PC-9 (cell line): ENCODE data around the gene DMWD. TPM values are rescaled to one million over a fixed set of nuclear protein-coding genes. Genes with fewer than 3 reads are reported as not detected.
"Not testable (repeated sequence)": the region's sequence is repeated elsewhere in the genome, so short reads cannot be mapped to it uniquely, and the experiment has no call there.

Source experiments
- BruUV-seq: library from RNA; stranded (reverse); fragments of 400-500 nt; replicated peaks from 2 replicates; lab custom pipeline; 2021; lab: Mats Ljungman, UMichigan
- CTCF ChIA-PET: fragments of 300-600 bp; sonication (Branson Sonifier 250); formaldehyde crosslinking; loops from one replicate; lab custom pipeline; 2022; ENCODE audit warnings: antibody characterized with exemption; lab: Charles Lee
- POLR2A ChIA-PET: fragments of 300-600 bp; sonication (Branson Sonifier 250); formaldehyde crosslinking; loops from one replicate; lab custom pipeline; 2022; ENCODE audit warnings: antibody characterized with exemption; ENCODE audit not compliant: unreplicated experiment; lab: Charles Lee
- DNase-seq, 2 experiments: peaks; one replicate each; pipeline versions ENCODE4 v3.0.0 to v3.0.0-alpha.2; 2015 to 2022; ENCODE audit warnings: mixed read lengths in 1 of 2
- H2AFZ ChIP-seq: fragments of 200-600 bp; sonication (generic); 2 replicates; pipeline ENCODE4 v1.8.1; 2017; ENCODE audit warnings: antibody characterized with exemption
- H3F3A ChIP-seq: fragments of 200-600 bp; sonication (generic); 2 replicates; pipeline ENCODE4 v1.8.1; 2017; ENCODE audit warnings: antibody characterized with exemption, mild to moderate bottlenecking, low read depth; ENCODE audit not compliant: insufficient read depth
- H3K27ac ChIP-seq: fragments of 200-600 bp; sonication (generic); 2 replicates; pipeline ENCODE4 v1.6.1; 2016; ENCODE audit warnings: mixed run types
- H3K27me3 ChIP-seq: fragments of 200-600 bp; sonication (generic); 2 replicates; pipeline ENCODE4 v1.6.1; 2016; ENCODE audit warnings: low read depth, mixed run types; ENCODE audit not compliant: insufficient read depth
- H3K36me3 ChIP-seq: fragments of 200-600 bp; sonication (generic); 2 replicates; pipeline ENCODE4 v1.6.1; 2016; ENCODE audit warnings: low read depth, mixed run types
- H3K4me1 ChIP-seq: fragments of 200-600 bp; sonication (generic); replicated peaks from 2 replicates; pipeline ENCODE4 v1.6.1; 2016; ENCODE audit warnings: mixed run types; ENCODE audit not compliant: insufficient read depth
- H3K4me2 ChIP-seq: fragments of 200-600 bp; sonication (generic); 2 replicates; pipeline ENCODE4 v1.6.1; 2017; ENCODE audit warnings: mixed run types
- H3K4me3 ChIP-seq: fragments of 200-600 bp; sonication (generic); 2 replicates; pipeline ENCODE4 v1.6.1; 2016; ENCODE audit warnings: mixed run types
- H3K79me2 ChIP-seq: fragments of 200-600 bp; sonication (generic); 2 replicates; pipeline ENCODE4 v1.6.1; 2017; ENCODE audit warnings: low read depth, mixed run types
- H3K9me2 ChIP-seq: fragments of 200-600 bp; sonication (generic); 2 replicates; pipeline ENCODE4 v1.8.1; 2017; ENCODE audit warnings: mild to moderate bottlenecking; ENCODE audit not compliant: insufficient read depth
- H3K9me3 ChIP-seq: fragments of 200-600 bp; sonication (generic); 2 replicates; pipeline ENCODE4 v1.8.1; 2016; ENCODE audit warnings: low read depth; ENCODE audit not compliant: insufficient read depth
- H4K20me1 ChIP-seq: fragments of 200-600 bp; sonication (generic); 2 replicates; pipeline ENCODE4 v1.8.1; 2017; ENCODE audit not compliant: insufficient read depth
- CTCF ChIP-seq: fragments of 200-600 bp; sonication (generic); conservative IDR thresholded peaks from 2 replicates; pipeline ENCODE4 v1.6.1; 2017; ENCODE audit warnings: mixed run types, antibody characterized with exemption, mild to moderate bottlenecking, moderate library complexity
- EZH2 ChIP-seq: fragments of 200-600 bp; sonication (generic); IDR thresholded peaks from 2 replicates; pipeline ENCODE4 v1.8.0; 2017; ENCODE audit warnings: antibody characterized with exemption, low read depth
- intact Hi-C: fragments of 100-400 bp; cut with micrococcal nuclease; formaldehyde crosslinking; loops from one replicate; pipeline ENCODE4 v1.10.0; 2022; ENCODE audit not compliant: unreplicated experiment
- total RNA-seq: library from RNA; stranded (reverse); gene quantifications from 2 replicates; pipeline ENCODE4 v1.2.3, GENCODE V29; 2021

Gene DMWD
- total RNA-seq, 1 experiment from 2014 or later = 66.7 TPM

- Histone ChIP-seq H3K79me2 (no peaks in the 10 kb centered on the region), H3K9me2 (no peaks in the 10 kb centered on the region), H3F3A (peaks cover under 1% of the 10 kb centered on the region), H3K27me3 (no peaks in the 10 kb centered on the region), H3K9me3 (no peaks in the 10 kb centered on the region), H3K4me1 (peaks cover 10% of the 10 kb centered on the region), H3K4me2 (no peak overlapping the region), H3K4me3 (no peak overlapping the region), H3K27ac (no peak overlapping the region), H3K36me3 (no peaks in the 10 kb centered on the region), H4K20me1 (no peaks in the 10 kb centered on the region), H2AFZ (no peak overlapping the region)
- no peak for DNase-seq
- CTCF ChIA-PET = interaction anchor here (0.7 kb wide), 1 partner anchor 1015 kb away, joined by 9 read pairs; no protein-coding TSS in a partner anchor
- POLR2A ChIA-PET = interaction anchor here (0.5 to 0.6 kb wide), 3 partner anchors 36 to 103 kb away, joined by 3 to 25 read pairs (median 4); no protein-coding TSS in a partner anchor
- TF ChIP-seq EZH2 (no peak), CTCF (no peak)
- intact Hi-C loops = no loop called here
- no TSS peak for BruUV-seq
Observed at GRCh38 chr19:45752639-45753038, 40.0 kb downstream of the DMWD start.

DNA sequence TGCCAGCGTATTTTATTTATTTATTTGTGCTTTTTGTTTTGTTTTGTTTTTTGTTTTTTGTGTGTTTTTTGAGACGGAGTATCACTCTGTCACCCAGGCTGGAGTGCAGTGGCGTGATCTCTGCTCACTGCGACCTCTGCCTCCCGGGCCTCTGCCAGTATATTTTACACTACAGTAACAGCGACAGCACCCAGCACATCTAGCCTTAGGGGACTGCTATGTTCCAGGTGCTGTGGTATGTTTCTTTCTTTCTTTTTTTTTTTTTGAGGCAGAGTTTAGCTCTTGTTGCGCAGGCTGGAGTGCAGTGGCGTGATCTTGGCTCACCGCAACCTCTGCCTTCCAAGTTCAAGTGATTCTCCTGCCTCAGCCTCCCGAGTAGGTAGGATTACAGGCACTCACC lies 41.2 kb downstream of the DMWD start:
- H3K27me3 ChIP-seq, POLR2A ChIA-PET, H3K4me2 ChIP-seq, H3F3A ChIP-seq, H4K20me1 ChIP-seq, BruUV-seq, H3K4me3 ChIP-seq, H3K79me2 ChIP-seq, H3K27ac ChIP-seq, DNase-seq, H3K9me3 ChIP-seq, intact Hi-C loops, H3K36me3 ChIP-seq, CTCF ChIA-PET, H3K4me1 ChIP-seq, H3K9me2 ChIP-seq, H2AFZ ChIP-seq: not testable (repeated sequence)

DNA sequence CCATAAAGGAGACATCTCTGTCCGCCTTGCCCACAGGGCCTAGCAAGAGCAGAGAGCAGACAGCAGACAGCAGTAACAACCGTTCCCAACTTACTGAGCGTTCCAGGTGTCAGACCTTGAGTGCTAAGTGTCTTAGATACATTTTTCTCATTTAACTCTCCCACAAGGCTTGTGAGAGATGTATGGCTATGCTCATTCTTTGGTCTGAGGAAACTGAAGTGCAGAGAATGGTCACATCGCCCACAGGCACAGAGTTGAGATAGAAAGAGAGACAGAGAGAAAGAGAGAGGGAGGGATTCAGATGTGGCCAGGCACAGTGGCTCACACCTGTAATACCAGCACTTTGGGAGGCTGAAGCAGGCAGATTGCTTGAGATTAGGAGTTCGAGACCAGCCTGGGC lies 45.1 kb downstream of the DMWD start:
- H3K4me3 ChIP-seq = no peak overlapping the region
- H3K79me2 ChIP-seq = no peaks in the 10 kb centered on the region
- peaks cover 8% of the 10 kb centered on the region for H3K4me1 ChIP-seq
- POLR2A ChIA-PET = no interaction called here
- H3K27ac ChIP-seq = no peak overlapping the region
- no peak overlapping the region for H3K4me2 ChIP-seq
- no peak for DNase-seq
- intact Hi-C loops = no loop called here
- no peaks in the 10 kb centered on the region for H4K20me1 ChIP-seq
- H3K36me3 ChIP-seq = no peaks in the 10 kb centered on the region
- H2AFZ ChIP-seq = no peak overlapping the region
- H3K27me3 ChIP-seq = no peaks in the 10 kb centered on the region
- BruUV-seq = no TSS peak
- H3K9me3 ChIP-seq = no peaks in the 10 kb centered on the region
- H3F3A ChIP-seq = peaks cover 12% of the 10 kb centered on the region
- no peaks in the 10 kb centered on the region for H3K9me2 ChIP-seq
- TF ChIP-seq CTCF = no peak
- no peak for TF ChIP-seq EZH2
- CTCF ChIA-PET = interaction anchor here (0.5 kb wide), 1 partner anchor 54 kb away, joined by 5 read pairs; no protein-coding TSS in a partner anchor

DNA sequence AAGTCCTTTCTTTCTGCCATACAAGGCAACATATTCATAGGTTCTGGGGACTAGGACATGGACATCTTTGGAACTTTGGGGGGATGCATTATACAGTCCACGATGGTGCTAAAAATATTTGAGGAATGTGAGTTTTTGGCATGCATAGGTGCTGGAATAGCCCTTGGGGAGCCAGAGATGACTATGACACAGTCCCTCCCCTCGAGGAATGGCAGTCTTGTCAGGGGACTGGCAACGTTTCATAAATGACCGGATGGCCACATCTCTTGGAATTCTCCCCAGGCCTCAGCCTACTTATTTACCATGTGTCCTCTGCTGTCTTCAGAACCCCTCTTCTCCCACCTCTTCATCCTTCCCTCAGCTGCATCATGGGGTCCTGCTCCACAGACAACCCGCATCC lies 45.8 kb downstream of the DMWD start:
- H3K36me3 ChIP-seq = no peaks in the 10 kb centered on the region
- no peak overlapping the region for H2AFZ ChIP-seq
- no peak for TF ChIP-seq EZH2
- no peak for TF ChIP-seq CTCF
- H3K9me3 ChIP-seq = no peaks in the 10 kb centered on the region
- BruUV-seq = no TSS peak
- no peak overlapping the region for H3K4me2 ChIP-seq
- ChIA-PET POLR2A (no interaction called here), CTCF (no interaction called here)
- H3K27ac ChIP-seq = no peak overlapping the region
- no peak overlapping the region for H3K4me3 ChIP-seq
- H4K20me1 ChIP-seq = no peaks in the 10 kb centered on the region
- H3K9me2 ChIP-seq = no peaks in the 10 kb centered on the region
- H3K79me2 ChIP-seq = no peaks in the 10 kb centered on the region
- intact Hi-C loops = no loop called here
- peaks cover 12% of the 10 kb centered on the region for H3F3A ChIP-seq
- H3K4me1 ChIP-seq = peaks cover 8% of the 10 kb centered on the region
- no peak for DNase-seq
- H3K27me3 ChIP-seq = no peaks in the 10 kb centered on the region
